GM08714 (cell line): ENCODE data around the gene CIAO2B.
"Not testable (repeated sequence)": the region's sequence is repeated elsewhere in the genome, so short reads cannot be mapped to it uniquely, and the experiment has no call there.

ENCODE experiments used
- H3K4me3 ChIP-seq: fragments of 200-500 bp; sonication (Bioruptor generic); 2 replicates; pipeline ENCODE4 v1.5.1; 2014; ENCODE audit warnings: mild to moderate bottlenecking, low read length, inconsistent platforms
- ZNF274 ChIP-seq: IDR thresholded peaks from 2 replicates; pipeline ENCODE4 v1.6.1; 2012; ENCODE audit warnings: mild to moderate bottlenecking, low read depth, low read length

Gene CIAO2B

DNA sequence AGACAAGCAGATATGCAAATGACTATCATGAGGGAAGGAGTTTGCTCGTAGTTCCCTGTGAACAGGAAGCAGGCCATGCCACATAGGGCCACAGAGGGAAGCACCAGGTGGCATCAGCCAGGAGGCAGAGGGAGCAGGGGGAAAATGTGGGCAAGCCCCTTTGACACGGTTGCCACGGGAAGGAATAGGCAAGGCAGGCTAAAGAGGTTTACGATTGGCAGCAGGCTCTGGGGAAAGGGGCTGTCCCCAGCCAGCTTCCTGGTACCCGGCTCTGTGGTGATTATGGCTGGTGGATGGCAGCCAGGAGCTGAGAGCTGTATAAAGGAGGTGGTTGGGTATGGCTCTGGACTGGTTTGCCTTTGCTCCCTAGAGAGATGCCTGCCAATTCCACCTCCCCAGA, 27.7 kb upstream of the CIAO2B start:
- no peak overlapping the region for H3K4me3 ChIP-seq
- no peak for TF ChIP-seq ZNF274

DNA sequence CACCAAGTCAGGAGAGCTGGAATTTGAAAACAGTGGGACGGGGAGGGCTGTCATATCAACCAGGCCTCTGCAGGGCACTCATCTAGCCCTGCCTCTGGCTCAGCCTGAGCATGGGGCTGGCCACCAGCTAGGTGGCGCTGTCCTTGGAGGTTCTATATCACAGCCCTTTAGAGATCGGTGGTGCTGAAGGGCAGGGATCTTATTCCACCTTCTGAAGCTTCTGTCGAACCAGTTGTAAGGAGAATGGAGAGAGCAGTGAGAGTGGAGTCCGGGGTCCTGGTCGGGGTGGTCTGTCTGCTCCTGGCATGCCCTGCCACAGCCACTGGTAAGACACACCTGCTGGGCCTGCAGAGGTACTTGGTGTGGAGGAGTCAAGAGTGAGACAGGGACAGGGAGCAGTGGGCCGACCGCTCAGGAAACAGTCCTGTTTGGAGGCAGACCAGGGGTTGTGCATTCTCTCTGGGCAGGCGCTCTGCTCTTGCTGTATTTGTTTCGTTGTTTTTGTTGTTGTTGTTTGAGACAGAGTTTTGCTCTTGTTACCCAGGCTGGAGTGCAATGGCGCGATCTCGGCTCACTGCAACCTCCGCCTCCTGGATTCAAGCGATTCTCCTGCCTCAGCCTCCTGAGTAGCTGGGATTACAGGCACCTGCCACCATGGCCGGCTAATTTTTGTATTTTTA, 27.0 kb upstream of the CIAO2B start, which contains the start of gene CES3:
Gene CES3, plus strand, starts transcription at position 202 of the 680 bp plus-strand sequence. Its CDS starts 42 bp downstream, at position 244.
- no peak within 1 kb of the TSS for H3K4me3 ChIP-seq
- TF ChIP-seq ZNF274: no peak

DNA sequence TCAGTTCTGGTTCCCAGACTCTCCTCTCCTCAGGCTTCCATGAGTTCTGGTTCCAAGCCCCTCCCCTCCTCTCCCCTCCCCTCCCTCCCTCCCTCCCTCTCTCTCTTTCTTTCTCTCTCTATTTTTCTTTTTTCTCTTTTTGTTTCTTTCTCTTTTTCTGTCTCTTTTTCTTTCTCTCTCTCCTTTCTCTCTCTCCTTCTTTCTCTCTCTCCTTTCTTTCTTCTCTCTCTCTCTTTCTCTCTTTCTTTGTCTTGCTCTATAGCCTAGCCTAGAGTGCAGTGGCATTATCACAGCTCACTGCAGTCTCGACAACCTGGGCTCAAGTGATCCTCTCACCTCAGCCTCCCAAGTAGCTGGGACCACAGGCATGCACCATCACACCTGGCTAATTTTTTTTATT, 26.1 kb upstream of the CIAO2B start:
- TF ChIP-seq ZNF274: no peak
- H3K4me3 ChIP-seq: no peak overlapping the region

DNA sequence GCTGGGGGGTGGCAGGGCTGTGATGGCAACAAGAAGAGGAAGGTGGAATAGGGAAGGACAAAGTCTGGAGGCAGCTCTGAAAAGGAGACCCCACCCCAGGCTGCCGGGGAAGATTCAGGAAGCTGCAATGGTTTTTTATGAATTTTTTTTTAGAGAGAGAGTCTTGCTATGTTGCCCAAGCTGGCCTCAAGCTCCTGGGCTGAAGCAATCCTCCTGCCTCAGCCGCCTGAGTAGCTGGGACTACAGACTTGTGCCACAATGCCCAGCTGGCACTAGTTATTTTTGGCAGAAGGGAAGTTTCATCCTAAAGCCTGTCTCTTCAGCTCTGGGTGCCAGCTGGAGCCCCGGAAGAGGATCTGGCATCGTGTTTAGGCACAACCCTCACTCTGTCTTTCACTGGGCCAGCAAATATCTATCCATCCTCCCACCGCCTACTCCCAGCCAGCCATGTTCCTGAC, 25.5 kb upstream of the CIAO2B start:
- no peak overlapping the region for H3K4me3 ChIP-seq
- TF ChIP-seq ZNF274: no peak

DNA sequence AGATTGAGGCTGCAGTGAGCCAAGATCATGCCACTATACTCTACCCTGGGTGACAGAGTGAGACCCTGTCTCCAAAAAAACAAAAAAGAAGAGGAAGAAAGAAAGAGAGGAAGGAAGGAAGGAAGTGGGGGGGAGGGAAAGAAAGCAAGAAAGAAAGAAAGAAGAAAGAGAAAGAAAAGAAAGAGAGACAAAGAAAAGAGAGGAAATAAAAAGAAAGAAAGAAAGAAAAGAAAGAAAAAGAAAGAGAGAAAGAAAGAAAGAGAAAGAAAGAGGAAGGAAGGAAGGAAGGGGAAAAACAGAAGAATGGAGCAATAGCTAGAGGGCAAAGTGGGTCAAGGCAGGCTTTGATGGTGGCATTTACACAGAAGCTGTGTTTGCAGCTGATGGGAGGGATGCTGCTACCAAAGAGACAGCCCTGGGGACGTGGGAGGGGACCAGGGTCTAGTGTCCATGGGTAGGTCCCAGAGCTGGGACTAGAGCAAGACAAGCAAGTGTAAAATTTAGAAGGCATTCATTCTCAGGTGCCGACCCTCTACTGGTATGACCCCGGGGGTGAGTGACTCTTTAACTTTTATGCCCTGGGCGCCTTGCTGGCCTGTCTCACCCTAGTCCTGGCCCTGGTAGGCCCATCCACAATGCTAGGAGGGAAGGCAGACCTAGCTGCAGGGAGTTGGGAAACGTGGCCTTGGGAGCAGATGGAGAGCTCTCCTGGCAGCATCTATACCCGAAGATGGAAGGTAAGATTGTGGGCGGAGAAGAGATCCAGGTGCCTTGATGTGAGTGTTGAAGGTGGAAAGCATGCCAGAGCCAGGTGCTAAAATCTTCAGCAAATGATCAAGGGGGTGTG, 24.9 kb upstream of the CIAO2B start:
- H3K4me3 ChIP-seq: no peak overlapping the region
- no peak for TF ChIP-seq ZNF274

DNA sequence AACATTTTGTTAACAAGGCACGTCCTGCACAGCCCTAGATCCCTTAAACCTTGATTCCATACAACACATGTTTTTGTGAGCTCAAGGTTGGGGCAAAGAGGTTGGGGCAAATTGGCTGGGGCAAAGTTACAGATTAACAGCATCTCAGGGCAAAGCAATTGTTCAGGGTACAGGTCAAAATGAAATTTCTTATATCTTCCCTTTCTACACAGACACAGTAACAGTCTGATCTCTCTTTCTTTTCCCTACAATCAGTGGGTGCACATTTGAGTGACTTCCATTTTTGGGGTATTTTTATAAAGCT, 21.9 kb upstream of the CIAO2B start:
- H3K4me3 ChIP-seq: not testable (repeated sequence)

DNA sequence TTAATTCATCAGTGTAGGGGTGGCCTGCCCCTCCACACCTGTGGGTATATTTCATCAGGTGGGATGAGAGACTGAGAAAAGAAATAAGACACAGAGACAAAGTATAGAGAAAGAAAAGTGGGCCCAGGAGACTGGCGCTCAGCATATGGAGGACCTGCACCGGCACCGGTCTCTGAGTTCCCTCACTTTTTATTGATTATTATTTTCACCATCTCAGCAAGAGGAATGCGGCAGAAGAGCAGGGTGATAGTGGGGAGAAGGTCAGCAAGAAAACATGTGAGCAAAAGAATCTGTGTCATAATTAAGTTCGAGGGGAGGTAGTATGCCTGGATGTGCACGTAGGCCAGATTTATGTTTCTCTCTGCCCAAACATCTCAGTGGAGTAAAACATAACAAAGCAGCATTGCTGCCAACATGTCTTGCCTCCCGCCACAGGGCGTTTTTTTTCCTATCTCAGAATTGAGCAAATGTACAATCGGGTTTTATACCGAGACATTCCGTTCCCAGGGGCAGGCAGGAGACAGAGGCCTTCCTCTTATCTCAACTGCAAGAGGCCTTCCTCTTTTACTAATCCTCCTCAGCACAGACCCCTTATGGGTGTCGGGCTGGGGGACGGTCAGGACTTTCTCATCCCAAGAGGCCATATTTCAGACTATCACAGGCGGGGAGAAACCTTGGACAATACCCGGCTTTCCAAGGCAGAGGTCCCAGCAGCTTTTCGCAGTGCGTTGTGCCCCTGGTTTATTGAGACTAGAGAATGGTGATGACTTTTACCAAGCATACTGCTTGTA, 21.4 kb upstream of the CIAO2B start:
- H3K4me3 ChIP-seq: not testable (repeated sequence)

DNA sequence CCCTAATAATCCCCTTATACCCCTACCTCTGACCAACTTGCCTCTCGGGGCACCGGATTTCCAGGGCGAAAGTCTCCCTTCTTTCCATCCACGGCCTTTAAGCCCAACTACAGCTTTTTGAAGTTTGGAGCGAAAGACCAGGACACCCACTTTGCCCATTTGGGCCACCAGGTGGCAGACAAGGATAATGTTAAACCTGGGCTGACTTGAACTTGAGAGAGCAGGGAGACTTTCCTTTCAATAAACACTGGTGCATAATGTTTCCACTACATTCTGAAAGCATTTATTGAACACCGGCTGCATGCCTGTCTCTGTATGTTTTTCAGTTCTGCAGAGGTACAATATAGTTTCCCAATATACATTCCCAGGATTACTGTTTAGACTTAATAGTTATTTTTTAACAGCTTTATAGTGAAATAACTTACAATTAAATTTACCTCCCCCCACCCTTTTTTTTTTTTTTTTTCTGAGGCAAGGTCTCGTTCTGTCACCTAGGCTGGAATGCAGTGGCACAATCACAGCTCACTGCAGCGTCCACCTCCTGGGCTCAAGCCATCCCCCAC, 20.0 kb upstream of the CIAO2B start:
- TF ChIP-seq ZNF274: no peak
- no peak overlapping the region for H3K4me3 ChIP-seq

DNA sequence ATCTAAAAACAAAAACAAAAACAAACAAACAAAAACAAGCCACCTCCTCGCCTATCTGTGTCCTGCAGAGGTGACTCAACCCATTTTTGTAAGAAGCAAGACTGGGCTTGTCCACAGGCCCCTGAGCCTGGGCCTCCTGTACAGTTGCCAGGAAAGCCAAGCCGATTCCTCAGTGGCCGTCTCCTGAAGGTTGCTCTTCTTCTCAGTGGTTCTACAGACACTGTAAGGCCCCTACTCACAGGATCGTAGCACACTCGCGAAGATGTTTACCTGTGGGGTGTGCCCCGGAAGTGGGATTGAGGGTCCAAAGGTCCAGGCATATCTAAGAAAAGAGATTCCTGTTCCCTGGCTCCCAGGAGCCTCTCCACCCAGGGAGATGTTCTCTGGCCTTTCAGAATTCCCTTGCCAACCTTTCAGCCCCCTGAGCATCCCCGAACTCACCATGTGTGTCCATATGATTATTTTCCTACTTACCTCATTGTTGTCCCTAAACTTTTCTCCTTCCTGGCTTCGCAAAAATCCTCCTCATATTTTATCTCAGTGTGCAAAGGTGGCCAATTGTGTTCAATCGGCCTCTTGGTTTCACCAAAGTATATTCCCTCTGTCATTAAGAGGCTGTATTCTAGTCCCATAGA, 19.4 kb upstream of the CIAO2B start:
- H3K4me3 ChIP-seq: no peak overlapping the region
- TF ChIP-seq ZNF274: no peak

DNA sequence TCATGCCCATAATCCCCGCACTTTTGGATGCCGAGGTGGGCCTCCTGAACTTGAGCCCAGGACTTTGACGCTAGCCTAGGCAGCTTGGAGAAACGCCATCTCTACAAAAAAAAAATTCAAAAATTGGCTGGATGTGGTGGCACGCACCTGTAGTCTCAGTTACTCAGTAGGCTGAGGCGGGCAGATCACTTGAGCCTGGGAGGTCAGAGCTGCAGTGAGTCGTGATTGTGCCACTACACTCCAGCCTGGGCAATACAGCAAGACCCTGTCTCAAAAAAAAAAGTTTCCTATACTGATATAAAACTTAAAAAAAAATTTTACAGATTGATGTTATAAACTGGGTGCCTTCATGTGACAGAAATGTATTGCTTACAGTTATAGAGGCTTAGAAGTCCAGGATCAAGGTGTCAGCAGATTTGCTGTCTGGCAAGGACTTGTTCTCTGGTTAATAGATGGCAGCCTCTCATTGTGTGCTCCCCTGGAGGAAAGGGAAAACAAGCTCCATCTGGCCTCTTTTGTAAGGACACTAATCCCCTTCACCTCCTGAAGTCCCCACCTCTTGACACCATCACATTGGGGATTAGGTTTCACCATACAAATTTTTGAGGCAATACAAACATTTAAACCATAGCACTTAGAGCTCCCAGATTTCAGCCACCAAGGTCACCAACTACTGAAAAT, 18.4 kb upstream of the CIAO2B start:
- no peak overlapping the region for H3K4me3 ChIP-seq
- TF ChIP-seq ZNF274: no peak

DNA sequence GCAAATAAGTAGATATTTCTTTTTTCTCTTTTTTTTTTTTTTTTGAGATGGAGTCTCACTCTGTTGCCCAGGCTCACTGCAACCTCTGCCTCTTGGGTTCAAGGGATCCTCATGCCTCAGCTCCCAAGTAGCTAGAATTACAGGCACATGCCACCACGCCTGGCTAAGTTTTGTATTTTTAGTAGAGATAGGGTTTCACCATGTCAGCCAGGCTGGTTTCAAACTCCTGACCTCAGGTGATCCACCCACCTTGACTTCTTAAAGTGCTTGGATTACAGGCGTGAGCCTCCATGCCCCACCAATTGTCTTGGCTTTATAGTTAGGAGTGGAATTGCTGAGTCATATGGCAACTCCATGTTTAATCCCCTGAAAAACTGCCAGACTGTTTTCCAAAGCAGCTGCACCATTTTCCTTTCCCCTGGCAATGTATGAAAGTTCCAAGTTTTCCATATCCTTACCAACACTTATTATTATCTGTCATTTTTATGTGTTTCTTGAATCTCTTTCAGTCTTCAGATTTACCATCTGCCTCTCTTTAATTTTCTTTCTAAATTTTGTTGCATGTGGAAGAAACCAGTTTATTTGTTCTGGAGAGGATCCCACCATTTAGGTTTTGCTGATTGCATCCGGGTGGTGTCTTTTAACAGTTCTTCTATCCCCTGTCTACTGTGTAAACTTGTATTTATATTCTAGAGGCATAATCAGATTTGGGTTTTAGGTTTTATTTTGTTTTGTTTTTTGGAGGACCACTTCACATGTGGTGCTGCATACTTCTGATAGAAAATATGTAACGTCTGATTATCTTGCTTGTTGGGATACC, 17.0 kb upstream of the CIAO2B start:
- H3K4me3 ChIP-seq: no peak overlapping the region
- TF ChIP-seq ZNF274: no peak

DNA sequence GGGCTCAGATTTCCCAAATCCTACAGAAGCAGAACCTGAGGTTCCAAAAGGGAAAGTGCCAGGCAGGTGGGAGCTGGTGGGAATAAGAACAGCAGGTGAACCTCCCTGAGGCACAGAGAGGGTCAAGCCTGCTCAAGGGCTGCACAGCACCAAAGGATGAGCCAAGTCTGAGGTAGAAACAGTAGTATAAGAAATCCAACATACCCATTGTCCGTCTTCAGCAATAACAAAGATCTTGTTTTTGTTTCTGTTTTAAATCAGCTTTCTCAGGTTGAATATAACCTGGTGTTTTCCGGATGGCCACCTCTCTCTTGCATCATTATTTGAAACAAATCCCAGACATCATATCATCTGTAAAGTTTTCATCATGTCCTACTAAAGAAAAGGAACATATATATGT, 16.2 kb upstream of the CIAO2B start:
- no peak for TF ChIP-seq ZNF274
- no peak overlapping the region for H3K4me3 ChIP-seq

DNA sequence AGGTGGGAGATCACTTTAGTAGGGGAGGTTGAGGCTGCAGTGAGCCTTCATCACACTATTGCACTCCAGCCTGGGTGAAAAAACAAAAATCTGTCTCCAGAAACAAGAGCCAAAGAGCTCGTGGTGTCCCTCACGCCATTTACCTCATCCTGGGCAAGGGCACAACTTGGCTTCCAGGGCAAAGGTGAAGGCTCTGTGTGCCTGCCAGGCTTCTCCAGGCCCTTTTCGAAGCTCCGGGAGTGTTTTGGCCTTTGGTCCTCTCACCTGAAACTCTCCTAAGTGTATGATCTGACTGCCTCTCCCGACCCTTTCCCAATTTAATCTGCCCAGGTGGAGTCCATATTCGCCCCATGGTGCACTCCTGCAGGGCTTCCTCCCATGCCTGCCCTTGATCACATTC, 15.3 kb upstream of the CIAO2B start:
- TF ChIP-seq ZNF274: no peak

More for the DNA sequence above, 15.3 kb upstream of the CIAO2B start:
- no peak overlapping the region for H3K4me3 ChIP-seq
